Measurements from ENCODE around the gene BACH1.
A peak's percentile ranks its signal among the peaks of the same experiment; 100 is the strongest.
"Not testable (repeated sequence)": the region's sequence is repeated elsewhere in the genome, so short reads cannot be mapped to it uniquely, and the experiment has no call there.

BACH1 gene

GRCh38 chr21:29349702-29350101, 51.0 kb downstream of the BACH1 start:
- no peak for DNase-seq

- no peak for DNase-seq
Measured at GRCh38 chr21:29350246-29350779, 51.6 kb downstream of the BACH1 start.

- peak; percentile 71 for DNase-seq
Measured at GRCh38 chr21:29351691-29352090, 53.0 kb downstream of the BACH1 start.

GRCh38 chr21:29355043-29355710, 56.5 kb downstream of the BACH1 start:
- DNase-seq, result not testable (repeated sequence)

- DNase-seq, result not testable (repeated sequence)
Measured at GRCh38 chr21:29356291-29356690, 57.6 kb downstream of the BACH1 start.

GRCh38 chr21:29356810-29357209, 58.1 kb downstream of the BACH1 start:
- not testable (repeated sequence) for DNase-seq

- peak; percentile 40 for DNase-seq
Measured at GRCh38 chr21:29359718-29360117, 61.0 kb downstream of the BACH1 start.

GRCh38 chr21:29360799-29361765, 62.4 kb downstream of the BACH1 start:
- peak; percentile 27 for DNase-seq

GRCh38 chr21:29362758-29363157, 64.0 kb downstream of the BACH1 start:
- no peak for DNase-seq

GRCh38 chr21:29365661-29366265, 67.0 kb downstream of the BACH1 start:
- DNase-seq, result no peak

- no peak for DNase-seq
Measured at GRCh38 chr21:29366532-29366931, 67.8 kb downstream of the BACH1 start.

- no peak for DNase-seq
Measured at GRCh38 chr21:29367335-29367734, 68.6 kb downstream of the BACH1 start.

GRCh38 chr21:29368906-29369305, 70.2 kb downstream of the BACH1 start:
- no peak for DNase-seq

GRCh38 chr21:29371464-29371863, 72.7 kb downstream of the BACH1 start:
- DNase-seq, result no peak

- DNase-seq, result peak; percentile 64
Measured at GRCh38 chr21:29372063-29372802, 73.5 kb downstream of the BACH1 start.

GRCh38 chr21:29374481-29374880, 75.8 kb downstream of the BACH1 start:
- DNase-seq, result no peak

GRCh38 chr21:29376556-29376955, 77.8 kb downstream of the BACH1 start:
- peak; percentile 31 for DNase-seq

GRCh38 chr21:29377266-29377665, 78.5 kb downstream of the BACH1 start:
- no peak for DNase-seq

GRCh38 chr21:29378832-29379231, 80.1 kb downstream of the BACH1 start:
- DNase-seq, result no peak

- no peak for DNase-seq
Measured at GRCh38 chr21:29379517-29380054, 80.9 kb downstream of the BACH1 start.

- DNase-seq, result peak; percentile 55
Measured at GRCh38 chr21:29382030-29382654, 83.4 kb downstream of the BACH1 start.

Data from HCEC 1CT (cell line).